Common myeloid progenitor, CD34-positive (primary cell): ENCODE results near the gene ACTL10.
A peak's percentile ranks its signal among the peaks of the same experiment; 100 is the strongest.

Source experiments
- CTCF ChIA-PET: fragments of 350-600 bp; sonication (Branson Sonifier 250); formaldehyde crosslinking; loops from one replicate; lab custom pipeline; 2021; ENCODE audit warnings: antibody characterized with exemption; lab: Charles Lee
- POLR2A ChIA-PET: fragments of 350-600 bp; sonication (Branson Sonifier 250); formaldehyde crosslinking; loops from one replicate; lab custom pipeline; 2021; ENCODE audit warnings: antibody characterized with exemption; lab: Charles Lee
- DNase-seq, 3 donors: peaks; one replicate each; pipeline versions ENCODE4 v3.0.0 to v3.0.0-alpha.2; 2013
- H3K27ac ChIP-seq, 2 experiments: 1 replicate in 1 of 2; 2 replicates in 1 of 2; pipeline ENCODE4 v1.7.0; 2013; ENCODE audit warnings: inconsistent platforms in 2 of 2, low read length in 2 of 2, mild to moderate bottlenecking in 2 of 2, low read depth in 1 of 2, moderate library complexity in 1 of 2; ENCODE audit not compliant: severe bottlenecking in 2 of 2, insufficient read depth in 1 of 2, poor library complexity in 1 of 2
- H3K27me3 ChIP-seq, 5 experiments: replicated peaks in 2 of 5; 1 replicate in 3 of 5; 2 replicates in 2 of 5; pipeline versions ENCODE4 v1.6.1 to v1.7.0; 2013; ENCODE audit warnings: low read length in 4 of 5, mild to moderate bottlenecking in 2 of 5, moderate library complexity in 2 of 5, inconsistent platforms in 1 of 5; ENCODE audit not compliant: insufficient read depth in 5 of 5, control insufficient read depth in 4 of 5
- H3K36me3 ChIP-seq, 4 experiments: 1 replicate in 2 of 4; 2 replicates in 2 of 4; pipeline versions ENCODE4 v1.6.1 to v1.7.0; 2013; ENCODE audit warnings: low read length in 3 of 4, control low read depth in 1 of 4, mild to moderate bottlenecking in 1 of 4; ENCODE audit not compliant: control insufficient read depth in 4 of 4, insufficient read depth in 4 of 4
- H3K4me1 ChIP-seq, 4 experiments: 1 replicate in 3 of 4; 2 replicates in 1 of 4; pipeline versions ENCODE4 v1.6.1 to v1.7.1; 2013; ENCODE audit warnings: low read length in 3 of 4, mild to moderate bottlenecking in 3 of 4, control low read depth in 1 of 4, inconsistent platforms in 1 of 4, moderate library complexity in 1 of 4; ENCODE audit not compliant: control insufficient read depth in 4 of 4, insufficient read depth in 4 of 4; ENCODE audit errors: control extremely low read depth in 1 of 4
- H3K4me3 ChIP-seq, 7 experiments: 1 replicate in 4 of 7; 2 replicates in 3 of 7; pipeline versions ENCODE4 v1.5.1 to v1.7.0; 2013; ENCODE audit warnings: mild to moderate bottlenecking in 7 of 7, low read length in 6 of 7, moderate library complexity in 6 of 7, inconsistent platforms in 2 of 7, low read depth in 2 of 7, control low read depth in 1 of 7; ENCODE audit not compliant: insufficient read depth in 4 of 7, control insufficient read depth in 1 of 7; ENCODE audit errors: extremely low read depth in 1 of 7
- H3K9me3 ChIP-seq, 5 experiments: 1 replicate in 4 of 5; 2 replicates in 1 of 5; pipeline versions ENCODE4 v1.6.1 to v1.7.1; 2013; ENCODE audit warnings: low read length in 4 of 5, mild to moderate bottlenecking in 2 of 5, inconsistent platforms in 1 of 5, low read depth in 1 of 5, moderate library complexity in 1 of 5; ENCODE audit not compliant: control insufficient read depth in 4 of 5, insufficient read depth in 2 of 5; ENCODE audit errors: control extremely low read depth in 1 of 5
- WGBS: methylation state at CpG from one replicate; pipeline ENCODE4 v1.1.5; 2013; ENCODE audit not compliant: insufficient coverage; 5-methylcytosine and 5-hydroxymethylcytosine counted together

ACTL10 gene

GRCh38 chr20:33672426-33673113, 5.8 kb downstream of the ACTL10 start:
- CTCF ChIA-PET, result interaction anchor here (0.8 kb wide), 1 partner anchor 9 kb away, joined by 3 read pairs; no protein-coding TSS in a partner anchor
- peak overlapping the region in 1 of 2 experiments; percentile 67 for H3K27ac ChIP-seq
- peaks cover 0 to 37% (median 28%) of the 10 kb centered on the region in 4 experiments for H3K4me1 ChIP-seq
- H3K4me3 ChIP-seq, result no peak overlapping the region
- no peaks in the 10 kb centered on the region for H3K27me3 ChIP-seq
- no peak for DNase-seq
- POLR2A ChIA-PET, result no interaction called here
- no peaks in the 10 kb centered on the region for H3K9me3 ChIP-seq
- peaks cover 0 to 36% (median 6%) of the 10 kb centered on the region in 4 experiments for H3K36me3 ChIP-seq
- WGBS, result 77% methylated on average over 11 of the region's 17 CpGs

- CTCF ChIA-PET, result no interaction called here
- WGBS, result 92% methylated on average over 1 of the region's 4 CpGs
- peak overlapping the region in 1 of 7 experiments; percentile 66 for H3K4me3 ChIP-seq
These were observed 6.3 kb downstream of the ACTL10 start for GRCh38 chr20:33673114-33673409.

GRCh38 chr20:33673410-33674293, 6.9 kb downstream of the ACTL10 start:
- CTCF ChIA-PET, result no interaction called here

More at GRCh38 chr20:33673114-33673409, 6.3 kb downstream of the ACTL10 start:
- H3K27me3 ChIP-seq, result no peaks in the 10 kb centered on the region
- H3K9me3 ChIP-seq, result no peaks in the 10 kb centered on the region
- H3K36me3 ChIP-seq, result peaks cover 0 to 41% (median 8%) of the 10 kb centered on the region in 4 experiments
- no peak for DNase-seq
- H3K27ac ChIP-seq, result peak overlapping the region in 1 of 2 experiments; percentile 67
- POLR2A ChIA-PET, result no interaction called here
- peaks cover 0 to 32% (median 24%) of the 10 kb centered on the region in 4 experiments for H3K4me1 ChIP-seq

GRCh38 chr20:33674294-33675135, 7.8 kb downstream of the ACTL10 start, which contains the start of gene NECAB3:
TSS of gene NECAB3 (minus strand) at chr20:33674428. CDS start at chr20:33674352, 76 bp downstream.
- peak in 2 of 3 donors; percentile 51 to 59 for DNase-seq
- H3K9me3 ChIP-seq, result no peaks in the 10 kb centered on the region
- H3K4me3 ChIP-seq, result peak within 1 kb of the TSS; percentile 23 to 80 (median 66)
- peaks cover 0 to 47% (median 18%) of the 10 kb centered on the region in 4 experiments for H3K36me3 ChIP-seq
- CTCF ChIA-PET, result interaction anchor here (0.9 to 1.7 kb wide), 2 partner anchors 12 to 30 kb away, joined by 3 read pairs; no protein-coding TSS in a partner anchor
- H3K4me1 ChIP-seq, result peaks cover 0 to 27% (median 19%) of the 10 kb centered on the region in 4 experiments
- no peaks in the 10 kb centered on the region for H3K27me3 ChIP-seq
- POLR2A ChIA-PET, result no interaction called here
- H3K27ac ChIP-seq, result peak within 1 kb of the TSS in 1 of 2 experiments; percentile 67
- 6% methylated on average over 42 of the region's 73 CpGs for WGBS

More at GRCh38 chr20:33673410-33674293, 6.9 kb downstream of the ACTL10 start:
- peak overlapping the region; percentile 23 to 80 (median 66) for H3K4me3 ChIP-seq
- peaks cover 0 to 27% (median 19%) of the 10 kb centered on the region in 4 experiments for H3K4me1 ChIP-seq
- POLR2A ChIA-PET, result no interaction called here
- peaks cover 0 to 43% (median 11%) of the 10 kb centered on the region in 4 experiments for H3K36me3 ChIP-seq
- WGBS, result 23% methylated on average over 25 of the region's 29 CpGs
- no peaks in the 10 kb centered on the region for H3K9me3 ChIP-seq
- H3K27me3 ChIP-seq, result no peaks in the 10 kb centered on the region
- H3K27ac ChIP-seq, result peak overlapping the region in 1 of 2 experiments; percentile 67
- no peak for DNase-seq

GRCh38 chr20:33675136-33675959, 8.6 kb downstream of the ACTL10 start:
- Histone ChIP-seq H3K4me3 (peak overlapping the region in 2 of 7 experiments; percentile 68 to 80), H3K27me3 (no peaks in the 10 kb centered on the region), H3K27ac (no peak overlapping the region), H3K9me3 (no peaks in the 10 kb centered on the region), H3K36me3 (peaks cover 0 to 55% (median 22%) of the 10 kb centered on the region in 4 experiments), H3K4me1 (peaks cover 0 to 27% (median 19%) of the 10 kb centered on the region in 4 experiments)
- POLR2A ChIA-PET, result no interaction called here
- DNase-seq, result no peak
- CTCF ChIA-PET, result interaction anchor here (0.9 to 1.7 kb wide), 4 partner anchors 8 to 29 kb away, joined by 3 to 4 read pairs (median 3); partner anchors contain the start of gene ACTL10
- 83% methylated on average over 9 of the region's 16 CpGs for WGBS

GRCh38 chr20:33676121-33676520, 9.4 kb downstream of the ACTL10 start:
- POLR2A ChIA-PET, result no interaction called here

More at GRCh38 chr20:33676121-33676520, 9.4 kb downstream of the ACTL10 start:
- CTCF ChIA-PET, result interaction anchor here (0.9 to 1.7 kb wide), 3 partner anchors 9 to 28 kb away, joined by 3 to 4 read pairs (median 3); partner anchors contain the start of gene ACTL10
- peaks cover 0 to 55% (median 22%) of the 10 kb centered on the region in 4 experiments for H3K36me3 ChIP-seq
- 98% methylated on average over 9 of the region's 11 CpGs for WGBS
- H3K27ac ChIP-seq, result no peak overlapping the region
- no peak for DNase-seq
- no peak overlapping the region for H3K4me3 ChIP-seq
- H3K27me3 ChIP-seq, result no peaks in the 10 kb centered on the region
- peaks cover 0 to 27% (median 19%) of the 10 kb centered on the region in 4 experiments for H3K4me1 ChIP-seq
- H3K9me3 ChIP-seq, result no peaks in the 10 kb centered on the region
